Omental fat pad (tissue), 4 donors: ENCODE results near the gene NPW. TPM values are rescaled to one million over a fixed set of nuclear protein-coding genes. Genes with fewer than 3 reads are reported as not detected.

Experiments used
- ATAC-seq: fragments of 150-250 bp; one replicate; pipeline ENCODE4 v1.9.1; 2016; ENCODE audit warnings: mild to moderate bottlenecking, moderate library complexity; ENCODE audit not compliant: low FRiP score
- DNase-seq: peaks from one replicate; pipeline ENCODE4 v3.0.0-alpha.2; 2019; ENCODE audit warnings: low spot score
- CTCF ChIP-seq, 3 donors: fragments of 450-650 bp; IDR thresholded peaks; one replicate each; pipeline ENCODE4 v1.5.1; 2016 to 2017; ENCODE audit warnings: antibody characterized with exemption in 3 of 3, mild to moderate bottlenecking in 3 of 3, moderate library complexity in 2 of 3
- total RNA-seq, 4 donors: library from RNA; depleted of rRNA; stranded (reverse); fragments of >200 nt; gene quantifications; one replicate each; pipeline ENCODE4 v1.1.0, GENCODE V29; 2016

Gene NPW
- total RNA-seq, 4 donors from 2014 or later, result 0.48 TPM; not detected in 3

GRCh38 chr16:2054543-2055245 is 35.1 kb downstream of the NPW start:
- ATAC-seq, result no peak
- no peak for DNase-seq
- no peak for TF ChIP-seq CTCF (IDR thresholded peaks at IDR 0.05)

- no peak for DNase-seq
- no peak for ATAC-seq
- TF ChIP-seq CTCF (IDR thresholded peaks at IDR 0.05), result no peak
Observed at GRCh38 chr16:2056077-2056476, 36.5 kb downstream of the NPW start.

GRCh38 chr16:2056681-2057407 is 37.3 kb downstream of the NPW start:
- DNase-seq, result no peak
- no peak for ATAC-seq
- TF ChIP-seq CTCF (IDR thresholded peaks at IDR 0.05), result no peak

- DNase-seq (no peak), ATAC-seq (no peak)
- no peak for TF ChIP-seq CTCF (IDR thresholded peaks at IDR 0.05)
Observed at GRCh38 chr16:2057438-2057837, 37.9 kb downstream of the NPW start.

- no peak for TF ChIP-seq CTCF (IDR thresholded peaks at IDR 0.05)
- DNase-seq (no peak), ATAC-seq (no peak)
Observed at GRCh38 chr16:2058420-2058819, 38.8 kb downstream of the NPW start.

GRCh38 chr16:2058872-2059271 is 39.3 kb downstream of the NPW start:
- TF ChIP-seq CTCF (IDR thresholded peaks at IDR 0.05), result no peak
- DNase-seq, result no peak
- no peak for ATAC-seq

- TF ChIP-seq CTCF (IDR thresholded peaks at IDR 0.05), result no peak
- ATAC-seq (no peak), DNase-seq (no peak)
Observed at GRCh38 chr16:2060346-2060745, 40.8 kb downstream of the NPW start.
